Skeletal muscle tissue (tissue), 4 donors: ENCODE measurements around the gene ANO3. TPM values are rescaled to one million over a fixed set of nuclear protein-coding genes. Genes with fewer than 3 reads are reported as not detected.

Experiments used
- H3K27ac ChIP-seq: one replicate; pipeline ENCODE4 v1.7.0; 2013; ENCODE audit warnings: mild to moderate bottlenecking, low read depth, low read length, inconsistent platforms
- H3K27me3 ChIP-seq, 3 donors: one replicate each; pipeline ENCODE4 v1.7.0; 2013; ENCODE audit warnings: low read length in 3 of 3; ENCODE audit not compliant: control insufficient read depth in 3 of 3, insufficient read depth in 3 of 3
- H3K36me3 ChIP-seq, 3 donors: one replicate each; pipeline ENCODE4 v1.7.0; 2013; ENCODE audit warnings: low read length in 3 of 3; ENCODE audit not compliant: control insufficient read depth in 3 of 3, insufficient read depth in 3 of 3
- H3K4me1 ChIP-seq, 3 donors: one replicate each; pipeline ENCODE4 v1.7.0; 2013; ENCODE audit warnings: low read length in 3 of 3, mild to moderate bottlenecking in 3 of 3; ENCODE audit not compliant: control insufficient read depth in 3 of 3, insufficient read depth in 3 of 3
- H3K4me3 ChIP-seq, 3 donors: one replicate each; pipeline ENCODE4 v1.7.0; 2013; ENCODE audit warnings: low read length in 3 of 3
- H3K9ac ChIP-seq, 3 donors: one replicate each; pipeline ENCODE4 v1.7.0; 2013; ENCODE audit warnings: low read length in 3 of 3, mild to moderate bottlenecking in 3 of 3, moderate library complexity in 2 of 3, low read depth in 1 of 3
- H3K9me3 ChIP-seq, 3 donors: one replicate each; pipeline ENCODE4 v1.7.0; 2013; ENCODE audit warnings: low read length in 3 of 3; ENCODE audit not compliant: control insufficient read depth in 3 of 3
- total RNA-seq: library from RNA; depleted of rRNA; stranded (reverse); fragments of >200 nt; gene quantifications from one replicate; pipeline ENCODE4 v1.2.3, GENCODE V29; 2014
- donor health status: Osteomylitis.

ANO3 gene
- total RNA-seq, 1 donor from 2014 or later, result under 0.01 TPM

- Histone ChIP-seq H3K4me3 (no peak overlapping the region), H3K9ac (no peak overlapping the region), H3K36me3 (no peaks in the 10 kb centered on the region), H3K27me3 (no peaks in the 10 kb centered on the region), H3K4me1 (no peaks in the 10 kb centered on the region), H3K9me3 (no peaks in the 10 kb centered on the region), H3K27ac (no peak overlapping the region)
Measured at GRCh38 chr11:26676641-26677040, 344.7 kb downstream of the ANO3 start.

- no peaks in the 10 kb centered on the region for H3K27me3 ChIP-seq
- H3K27ac ChIP-seq, result no peak overlapping the region
- H3K9ac ChIP-seq, result no peak overlapping the region
- no peaks in the 10 kb centered on the region for H3K9me3 ChIP-seq
- no peaks in the 10 kb centered on the region for H3K36me3 ChIP-seq
- no peaks in the 10 kb centered on the region for H3K4me1 ChIP-seq
- no peak overlapping the region for H3K4me3 ChIP-seq
Measured at GRCh38 chr11:26677566-26677965, 345.6 kb downstream of the ANO3 start.

- Histone ChIP-seq H3K4me1 (no peaks in the 10 kb centered on the region), H3K4me3 (no peak overlapping the region), H3K27me3 (no peaks in the 10 kb centered on the region), H3K9me3 (no peaks in the 10 kb centered on the region), H3K36me3 (no peaks in the 10 kb centered on the region), H3K27ac (no peak overlapping the region), H3K9ac (no peak overlapping the region)
Measured at GRCh38 chr11:26687351-26687750, 355.4 kb downstream of the ANO3 start.

GRCh38 chr11:26688701-26689100, 356.8 kb downstream of the ANO3 start:
- Histone ChIP-seq H3K9ac (no peak overlapping the region), H3K27ac (no peak overlapping the region), H3K4me1 (no peaks in the 10 kb centered on the region), H3K27me3 (no peaks in the 10 kb centered on the region), H3K4me3 (no peak overlapping the region), H3K36me3 (no peaks in the 10 kb centered on the region), H3K9me3 (no peaks in the 10 kb centered on the region)

- Histone ChIP-seq H3K36me3 (no peaks in the 10 kb centered on the region), H3K4me1 (no peaks in the 10 kb centered on the region), H3K9ac (no peak overlapping the region), H3K27me3 (no peaks in the 10 kb centered on the region), H3K4me3 (no peak overlapping the region), H3K9me3 (no peaks in the 10 kb centered on the region), H3K27ac (no peak overlapping the region)
Measured at GRCh38 chr11:26696330-26696729, 364.4 kb downstream of the ANO3 start.

GRCh38 chr11:26698224-26698623, 366.3 kb downstream of the ANO3 start:
- Histone ChIP-seq H3K9me3 (no peaks in the 10 kb centered on the region), H3K27ac (no peak overlapping the region), H3K27me3 (no peaks in the 10 kb centered on the region), H3K9ac (no peak overlapping the region), H3K4me1 (no peaks in the 10 kb centered on the region), H3K36me3 (no peaks in the 10 kb centered on the region), H3K4me3 (no peak overlapping the region)

GRCh38 chr11:26700574-26701235, 368.8 kb downstream of the ANO3 start:
- Histone ChIP-seq H3K27ac (no peak overlapping the region), H3K27me3 (no peaks in the 10 kb centered on the region), H3K36me3 (no peaks in the 10 kb centered on the region), H3K4me1 (no peaks in the 10 kb centered on the region), H3K9ac (no peak overlapping the region), H3K9me3 (no peaks in the 10 kb centered on the region), H3K4me3 (no peak overlapping the region)

- Histone ChIP-seq H3K4me3 (no peak overlapping the region), H3K36me3 (no peaks in the 10 kb centered on the region), H3K9me3 (no peaks in the 10 kb centered on the region), H3K4me1 (no peaks in the 10 kb centered on the region), H3K27ac (no peak overlapping the region), H3K9ac (no peak overlapping the region), H3K27me3 (no peaks in the 10 kb centered on the region)
Measured at GRCh38 chr11:26702406-26702805, 370.5 kb downstream of the ANO3 start.

GRCh38 chr11:26703411-26704191, 371.7 kb downstream of the ANO3 start:
- Histone ChIP-seq H3K27ac (no peak overlapping the region), H3K4me3 (no peak overlapping the region), H3K9ac (no peak overlapping the region), H3K27me3 (no peaks in the 10 kb centered on the region), H3K36me3 (no peaks in the 10 kb centered on the region), H3K9me3 (no peaks in the 10 kb centered on the region), H3K4me1 (no peaks in the 10 kb centered on the region)

GRCh38 chr11:26704249-26704648, 372.3 kb downstream of the ANO3 start:
- no peaks in the 10 kb centered on the region for H3K9me3 ChIP-seq
- H3K36me3 ChIP-seq, result no peaks in the 10 kb centered on the region
- H3K27ac ChIP-seq, result no peak overlapping the region
- H3K9ac ChIP-seq, result no peak overlapping the region
- no peak overlapping the region for H3K4me3 ChIP-seq
- no peaks in the 10 kb centered on the region for H3K4me1 ChIP-seq
- no peaks in the 10 kb centered on the region for H3K27me3 ChIP-seq
